DOHH2 (cell line): ENCODE data around the gene CNTN1.

Experiments used
- EZH2phosphoT487 ChIP-seq: fragments of 200-600 bp; sonication (generic); IDR thresholded peaks from 2 replicates; pipeline ENCODE4 v1.6.1; 2017; ENCODE audit warnings: borderline replicate concordance, mild to moderate bottlenecking, antibody characterized with exemption, low read length, moderate library complexity, mixed read lengths
- TF ChIP-seq, protein P1 (sequence below): fragments of 200-600 bp; sonication (generic); IDR thresholded peaks from one replicate; pipeline ENCODE4 v1.5.1; 2014; ENCODE audit warnings: antibody characterized with exemption, mild to moderate bottlenecking, low read depth, low read length; ENCODE audit not compliant: poor library complexity, severe bottlenecking

DNA sequence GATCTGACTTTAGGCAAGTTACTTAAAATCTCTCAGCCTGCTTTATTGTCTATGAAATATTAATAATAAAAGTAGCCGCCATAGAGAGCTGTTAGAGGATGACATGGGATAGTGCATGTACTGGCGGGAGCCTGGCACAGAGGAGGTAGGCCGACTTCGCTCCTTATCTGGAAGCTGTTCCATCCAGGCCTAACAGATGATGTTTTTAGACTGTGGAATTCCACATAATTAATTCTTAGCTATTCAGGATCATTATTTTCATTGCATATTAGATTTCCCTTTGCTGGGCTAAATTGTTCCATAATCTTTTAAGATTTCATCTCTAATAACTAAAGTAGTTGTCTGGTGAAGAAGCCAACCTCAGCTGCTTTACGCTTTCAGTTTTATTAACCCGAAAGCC is 30.8 kb downstream of the CNTN1 start:
- TF ChIP-seq, protein P1, sequence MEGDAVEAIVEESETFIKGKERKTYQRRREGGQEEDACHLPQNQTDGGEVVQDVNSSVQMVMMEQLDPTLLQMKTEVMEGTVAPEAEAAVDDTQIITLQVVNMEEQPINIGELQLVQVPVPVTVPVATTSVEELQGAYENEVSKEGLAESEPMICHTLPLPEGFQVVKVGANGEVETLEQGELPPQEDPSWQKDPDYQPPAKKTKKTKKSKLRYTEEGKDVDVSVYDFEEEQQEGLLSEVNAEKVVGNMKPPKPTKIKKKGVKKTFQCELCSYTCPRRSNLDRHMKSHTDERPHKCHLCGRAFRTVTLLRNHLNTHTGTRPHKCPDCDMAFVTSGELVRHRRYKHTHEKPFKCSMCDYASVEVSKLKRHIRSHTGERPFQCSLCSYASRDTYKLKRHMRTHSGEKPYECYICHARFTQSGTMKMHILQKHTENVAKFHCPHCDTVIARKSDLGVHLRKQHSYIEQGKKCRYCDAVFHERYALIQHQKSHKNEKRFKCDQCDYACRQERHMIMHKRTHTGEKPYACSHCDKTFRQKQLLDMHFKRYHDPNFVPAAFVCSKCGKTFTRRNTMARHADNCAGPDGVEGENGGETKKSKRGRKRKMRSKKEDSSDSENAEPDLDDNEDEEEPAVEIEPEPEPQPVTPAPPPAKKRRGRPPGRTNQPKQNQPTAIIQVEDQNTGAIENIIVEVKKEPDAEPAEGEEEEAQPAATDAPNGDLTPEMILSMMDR, result no peak
- TF ChIP-seq EZH2phosphoT487, result no peak
